Fibroblast of gingiva (primary cell): ENCODE data around the gene SLCO2A1.
A peak's percentile ranks its signal among the peaks of the same experiment; 100 is the strongest.

Source experiments
- DNase-seq: peaks from one replicate; pipeline ENCODE4 v3.0.0-alpha.2; 2011; ENCODE audit warnings: low read depth

Gene SLCO2A1

DNA sequence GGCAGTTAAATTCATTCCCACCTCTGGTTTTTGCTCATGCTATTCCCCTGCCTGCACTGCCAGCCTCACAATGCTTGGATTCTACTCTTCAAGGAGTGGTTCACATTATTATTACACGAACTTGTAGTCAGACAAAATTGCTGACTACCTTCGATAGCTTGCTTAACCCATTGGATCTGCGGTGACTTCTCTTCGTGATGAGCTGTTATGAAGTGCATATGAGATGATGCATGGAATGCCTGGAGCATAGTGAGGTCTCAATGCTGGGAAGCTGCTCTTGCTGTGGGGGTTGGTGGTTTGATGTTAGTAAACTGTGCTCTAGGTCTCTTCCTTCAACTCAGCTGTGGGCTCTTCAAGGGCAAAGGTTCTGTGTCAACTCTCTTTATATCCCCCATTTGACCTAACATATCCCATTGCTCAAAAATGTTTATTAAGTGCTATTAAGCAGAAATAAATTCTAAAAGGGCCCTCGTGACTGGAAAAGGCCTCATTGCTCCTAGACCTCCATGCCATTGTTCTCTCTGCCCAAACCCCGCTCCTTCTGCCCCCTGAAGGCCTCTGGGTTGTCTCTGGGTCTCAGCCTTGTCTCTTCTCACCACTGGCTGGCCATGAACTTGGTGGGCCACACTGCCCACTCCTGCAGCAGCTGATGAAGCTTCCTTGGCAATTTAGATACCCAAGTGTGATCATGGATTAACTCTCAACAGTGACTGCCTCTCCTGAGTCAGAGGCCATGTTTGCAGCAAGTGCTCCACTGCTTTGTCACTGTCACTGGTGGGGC lies 4.5 kb upstream of the SLCO2A1 start:
- DNase-seq = no peak

- DNase-seq = no peak
Observed at GRCh38 chr3:134033315-134033996, 3.7 kb upstream of the SLCO2A1 start.

GRCh38 chr3:134031348-134031915 lies 1.7 kb upstream of the SLCO2A1 start:
- DNase-seq = no peak

DNA sequence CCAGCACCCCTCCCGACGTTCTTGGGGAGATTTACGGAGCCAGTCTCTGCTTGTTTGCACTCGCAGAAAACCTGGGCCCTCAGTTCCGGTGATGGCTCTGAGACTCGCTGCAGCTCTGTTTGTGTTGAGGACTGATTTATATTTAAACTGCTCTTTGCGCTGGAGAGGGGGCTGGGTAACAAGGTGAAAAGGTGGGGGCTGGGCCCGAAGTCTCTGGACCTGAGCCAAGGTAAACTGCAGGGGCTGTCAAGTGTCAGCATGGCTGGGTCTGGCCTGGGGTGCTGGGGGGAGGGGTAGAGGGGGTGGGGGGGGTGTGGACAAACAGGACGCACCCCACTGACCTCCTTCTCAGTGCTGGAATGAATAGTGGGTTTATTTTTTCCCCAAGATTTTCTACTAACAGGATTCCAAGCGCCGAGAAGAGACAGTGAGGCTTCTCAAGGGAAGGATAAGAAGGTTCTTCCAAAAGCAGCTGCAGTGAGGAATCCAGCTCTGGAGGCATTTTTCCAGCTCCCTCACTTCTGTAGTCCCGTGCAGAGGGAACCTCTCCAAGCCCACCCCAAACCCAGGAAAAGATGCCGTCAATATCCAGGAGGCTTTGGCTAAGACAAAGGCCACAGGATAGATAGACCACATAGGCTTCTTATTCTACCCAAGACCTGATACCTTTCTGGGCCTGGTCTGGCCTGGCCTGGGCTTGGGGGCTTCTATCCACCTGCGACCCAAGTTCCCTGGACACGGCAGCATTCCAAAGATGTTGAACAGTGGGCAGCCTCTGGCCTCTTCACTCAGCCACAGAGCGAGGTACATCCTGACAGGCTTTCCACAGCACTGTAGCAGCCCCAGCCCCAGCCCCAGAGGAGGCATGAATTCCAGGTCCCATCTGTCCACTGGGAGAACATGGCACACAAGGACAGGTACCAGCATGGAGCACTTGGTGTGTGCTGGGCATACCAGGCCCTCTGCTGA lies 938 bp upstream of the SLCO2A1 start:
- no peak for DNase-seq

- DNase-seq = no peak
Observed at GRCh38 chr3:134029256-134029733, 430 bp downstream of the SLCO2A1 start.

DNA sequence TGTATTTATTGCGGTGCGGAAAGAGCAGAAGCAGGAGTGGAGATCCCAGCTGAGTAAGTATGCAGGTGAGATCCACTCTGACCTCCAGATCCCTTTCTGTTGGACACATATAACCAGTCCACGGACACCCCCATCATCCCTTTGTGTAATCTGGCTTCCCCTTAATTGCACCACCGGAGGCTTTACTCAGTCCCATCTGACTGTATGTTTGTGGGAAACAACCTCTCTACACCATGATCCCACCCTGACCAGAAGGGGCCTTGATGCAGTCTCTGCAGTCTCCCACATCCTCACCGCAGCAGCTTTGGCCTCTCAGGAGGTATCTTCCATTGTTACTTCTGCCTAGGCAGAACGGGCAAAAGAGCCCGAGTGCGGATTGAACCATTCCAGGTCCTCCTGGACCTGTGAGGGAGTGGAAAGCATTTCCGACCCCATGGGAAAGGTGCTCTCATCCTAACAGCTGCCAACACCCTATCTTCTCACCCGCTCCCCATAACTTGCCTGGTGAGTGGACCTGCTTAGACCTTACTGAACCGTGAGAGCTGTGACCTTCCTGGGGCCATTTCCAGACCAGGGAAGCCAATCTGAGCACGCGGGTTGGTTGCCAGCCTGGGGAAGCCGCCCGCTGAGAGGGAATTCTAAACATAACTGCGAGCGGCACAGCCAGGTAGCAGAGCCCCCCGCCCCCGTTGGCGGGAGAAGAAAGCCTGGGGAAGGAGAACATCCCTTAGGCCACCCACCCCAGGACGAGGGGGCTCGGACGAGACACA lies 1.1 kb downstream of the SLCO2A1 start:
- DNase-seq = no peak

GRCh38 chr3:134027631-134028030 lies 2.1 kb downstream of the SLCO2A1 start:
- DNase-seq = no peak

GRCh38 chr3:134020135-134020680 lies 9.5 kb downstream of the SLCO2A1 start:
- no peak for DNase-seq

DNA sequence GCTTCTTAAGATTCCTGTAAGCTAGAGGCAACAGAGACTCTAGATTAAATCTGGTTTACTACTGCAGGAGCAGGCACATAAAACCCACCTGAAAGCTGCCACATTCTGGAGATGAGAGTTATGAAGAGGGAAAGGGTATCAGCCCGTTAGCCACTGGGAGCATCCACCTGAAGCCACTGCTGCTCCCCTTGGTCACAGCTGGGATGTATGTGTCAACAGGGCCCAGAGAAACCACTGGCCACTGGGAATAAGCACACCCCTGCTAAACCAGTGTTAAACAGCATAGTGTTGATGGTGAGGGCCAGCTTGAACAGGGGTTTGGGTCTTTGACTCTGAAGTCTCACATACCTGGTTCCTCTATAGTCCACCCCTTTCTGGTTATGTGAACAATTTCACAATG lies 10.9 kb downstream of the SLCO2A1 start:
- no peak for DNase-seq

DNA sequence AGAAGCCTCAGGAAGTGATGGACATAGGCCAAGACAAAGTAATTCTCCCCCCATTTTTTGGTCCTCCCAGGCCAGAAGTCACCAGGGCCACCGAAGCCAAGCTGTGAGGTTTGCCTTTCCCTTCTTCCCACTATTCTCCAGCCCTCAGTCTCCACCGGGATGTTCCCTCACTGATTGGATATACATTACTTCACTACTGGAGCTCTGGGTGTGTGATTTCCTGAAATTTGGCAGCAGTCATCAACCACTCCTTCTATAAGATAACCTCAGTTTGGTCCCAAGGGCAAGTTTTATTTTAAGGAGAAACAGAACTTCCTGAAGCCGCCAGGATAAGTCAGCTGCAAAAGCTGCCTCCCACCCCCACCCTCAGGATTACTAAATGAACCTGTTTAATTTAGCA lies 11.3 kb downstream of the SLCO2A1 start:
- no peak for DNase-seq

- no peak for DNase-seq
Observed at GRCh38 chr3:134017490-134017889, 12.2 kb downstream of the SLCO2A1 start.

- DNase-seq = no peak
Observed at GRCh38 chr3:134014270-134014669, 15.5 kb downstream of the SLCO2A1 start.

DNA sequence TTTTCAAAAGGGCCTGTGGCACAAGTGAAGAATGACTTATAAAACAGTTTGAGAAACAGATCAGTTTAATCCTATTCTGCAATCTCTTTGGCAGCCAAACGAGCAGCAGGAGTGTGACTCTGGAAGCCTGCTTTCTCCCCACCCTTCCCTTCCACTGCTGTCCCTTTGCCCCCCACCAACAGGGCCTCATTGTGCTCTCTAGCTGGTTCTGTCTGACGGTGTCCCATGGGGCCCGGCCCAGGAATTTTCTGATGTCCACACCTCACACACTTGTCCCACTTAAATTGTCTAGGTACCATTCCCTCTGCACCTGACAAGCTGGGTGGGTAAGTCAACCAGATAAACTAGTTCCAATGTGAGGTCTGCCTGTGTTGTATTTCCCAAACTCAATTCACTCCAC lies 16.4 kb downstream of the SLCO2A1 start:
- no peak for DNase-seq

DNA sequence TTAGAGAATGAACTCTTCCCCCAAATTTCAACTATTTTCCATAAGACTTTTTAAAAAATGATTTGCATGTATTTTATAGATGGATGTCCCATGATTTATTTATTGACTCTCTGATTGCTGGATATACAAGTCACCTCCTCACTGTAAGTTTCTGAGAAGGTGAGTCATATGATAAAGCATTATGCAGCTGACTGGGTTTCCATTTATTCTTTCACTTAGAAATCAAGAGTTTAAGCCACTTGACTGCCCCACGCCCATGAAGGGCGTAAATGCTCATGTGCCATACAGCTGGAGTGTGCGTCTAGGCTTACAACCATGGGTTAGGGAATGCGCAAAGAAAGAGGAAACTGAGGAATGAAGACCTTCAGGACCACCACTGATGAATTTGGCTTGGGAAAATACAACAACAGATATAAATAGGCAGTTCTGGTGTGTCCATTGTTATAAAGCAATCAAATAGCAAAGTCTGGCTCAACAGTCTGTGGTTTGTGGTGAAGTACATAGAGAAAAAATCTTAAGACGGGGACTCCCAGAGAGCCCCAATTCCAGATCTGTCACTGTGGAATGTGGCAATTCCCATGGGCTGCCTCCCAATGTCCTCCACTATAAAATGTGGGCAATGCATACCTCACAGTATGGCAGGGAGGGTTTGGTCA lies 20.3 kb downstream of the SLCO2A1 start:
- no peak for DNase-seq

GRCh38 chr3:134008630-134009156 lies 21.0 kb downstream of the SLCO2A1 start:
- peak; percentile 38 for DNase-seq

DNA sequence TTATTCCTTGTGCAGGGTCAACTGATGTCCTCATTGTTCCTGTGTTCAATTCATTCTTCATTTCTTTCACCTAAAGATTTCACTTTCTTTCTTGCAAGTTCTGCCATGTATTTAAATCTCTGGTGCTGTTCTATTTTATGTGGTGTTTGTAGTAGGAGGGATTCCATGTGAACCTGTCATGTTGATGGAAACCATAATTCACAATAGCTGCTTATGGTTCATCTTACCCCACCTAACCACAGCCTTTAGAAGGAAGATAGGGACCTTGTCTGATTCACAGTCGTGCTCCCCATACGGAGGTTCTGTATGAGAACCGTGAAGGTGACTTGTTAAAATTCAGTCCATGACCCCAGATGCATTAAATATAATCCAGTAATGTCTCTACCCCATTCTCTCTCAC lies 21.9 kb downstream of the SLCO2A1 start:
- DNase-seq = no peak

GRCh38 chr3:134004841-134005240 lies 24.9 kb downstream of the SLCO2A1 start:
- DNase-seq = no peak

DNA sequence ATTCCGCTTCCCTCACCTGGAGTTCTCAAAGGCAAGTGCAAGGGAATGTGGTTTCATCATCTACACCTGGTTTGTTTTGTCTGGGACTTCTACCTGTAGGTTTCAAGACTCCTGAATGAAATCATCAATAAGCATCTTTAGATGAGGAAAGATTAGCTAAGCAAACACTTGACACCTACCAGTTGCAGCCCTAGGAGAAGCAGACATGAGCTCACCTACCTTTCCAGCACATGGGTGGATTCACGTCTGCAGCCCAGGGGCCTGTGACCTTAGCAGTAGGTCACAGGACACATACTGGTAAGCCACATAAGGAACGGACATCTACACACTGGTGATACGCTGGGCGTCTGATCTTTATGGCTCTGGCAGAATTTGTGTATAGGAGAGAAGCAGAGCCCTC lies 26.7 kb downstream of the SLCO2A1 start:
- DNase-seq = no peak

- DNase-seq = peak; percentile 68
Observed at GRCh38 chr3:134002306-134002705, 27.4 kb downstream of the SLCO2A1 start.

DNA sequence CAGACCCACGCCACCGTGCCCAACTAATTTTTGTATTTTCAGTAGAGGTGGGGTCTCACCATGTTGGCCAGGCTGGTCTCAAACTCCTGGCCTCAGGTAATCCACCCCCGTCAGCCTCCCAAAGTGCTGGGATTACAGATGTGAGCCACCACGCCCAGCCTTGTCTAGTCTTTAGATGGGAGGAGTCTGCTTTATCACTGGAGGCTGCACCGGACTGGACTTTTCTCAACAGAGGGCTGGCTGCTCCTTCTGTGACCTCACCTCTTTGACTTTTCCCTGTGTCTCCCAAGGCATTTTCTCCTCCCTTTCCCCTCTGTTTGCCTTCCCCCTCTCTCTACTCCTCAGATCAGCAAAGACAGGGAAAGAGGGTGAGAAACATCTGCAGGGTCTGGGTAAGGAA lies 28.5 kb downstream of the SLCO2A1 start:
- no peak for DNase-seq
